SU-DHL-6 (cell line): ENCODE results near the gene YTHDC2.

Experiments used
- EZH2phosphoT487 ChIP-seq: fragments of 200-600 bp; sonication (generic), shearing (Covaris generic); conservative IDR thresholded peaks from 2 replicates; pipeline ENCODE4 v1.6.1; 2018; ENCODE audit warnings: mild to moderate bottlenecking, antibody characterized with exemption, low read length, moderate library complexity, mixed read lengths
- TF ChIP-seq, protein P1 (sequence below): fragments of 200-600 bp; sonication (generic); IDR thresholded peaks from one replicate; pipeline ENCODE4 v1.5.1; 2017; ENCODE audit warnings: antibody characterized with exemption, mild to moderate bottlenecking, low read length, moderate library complexity; ENCODE audit not compliant: insufficient read depth, poor library complexity, severe bottlenecking

- TF ChIP-seq, protein P1, sequence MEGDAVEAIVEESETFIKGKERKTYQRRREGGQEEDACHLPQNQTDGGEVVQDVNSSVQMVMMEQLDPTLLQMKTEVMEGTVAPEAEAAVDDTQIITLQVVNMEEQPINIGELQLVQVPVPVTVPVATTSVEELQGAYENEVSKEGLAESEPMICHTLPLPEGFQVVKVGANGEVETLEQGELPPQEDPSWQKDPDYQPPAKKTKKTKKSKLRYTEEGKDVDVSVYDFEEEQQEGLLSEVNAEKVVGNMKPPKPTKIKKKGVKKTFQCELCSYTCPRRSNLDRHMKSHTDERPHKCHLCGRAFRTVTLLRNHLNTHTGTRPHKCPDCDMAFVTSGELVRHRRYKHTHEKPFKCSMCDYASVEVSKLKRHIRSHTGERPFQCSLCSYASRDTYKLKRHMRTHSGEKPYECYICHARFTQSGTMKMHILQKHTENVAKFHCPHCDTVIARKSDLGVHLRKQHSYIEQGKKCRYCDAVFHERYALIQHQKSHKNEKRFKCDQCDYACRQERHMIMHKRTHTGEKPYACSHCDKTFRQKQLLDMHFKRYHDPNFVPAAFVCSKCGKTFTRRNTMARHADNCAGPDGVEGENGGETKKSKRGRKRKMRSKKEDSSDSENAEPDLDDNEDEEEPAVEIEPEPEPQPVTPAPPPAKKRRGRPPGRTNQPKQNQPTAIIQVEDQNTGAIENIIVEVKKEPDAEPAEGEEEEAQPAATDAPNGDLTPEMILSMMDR, result peak; percentile 42
- TF ChIP-seq EZH2phosphoT487, result no peak
Observed at GRCh38 chr5:113612060-113612496, 98.6 kb downstream of the YTHDC2 start.
